SK-N-SH (cell line): ENCODE measurements around the gene CD81.

Experiments used
- EP300 ChIP-seq, 2 experiments: IDR thresholded peaks; 2 replicates each; pipeline versions ENCODE4 v1.4.0 to v1.6.1; 2012; ENCODE audit warnings: borderline replicate concordance in 1 of 2, low read depth in 1 of 2, low read length in 1 of 2
- TF ChIP-seq, protein P1 (sequence below): IDR thresholded peaks from 2 replicates; pipeline ENCODE4 v1.6.1; 2012; ENCODE audit warnings: mild to moderate bottlenecking, low read depth, low read length, moderate library complexity
- TF ChIP-seq, protein P2 (sequence below): IDR thresholded peaks from 2 replicates; pipeline ENCODE4 v1.4.0; 2012; ENCODE audit warnings: low read depth

DNA sequence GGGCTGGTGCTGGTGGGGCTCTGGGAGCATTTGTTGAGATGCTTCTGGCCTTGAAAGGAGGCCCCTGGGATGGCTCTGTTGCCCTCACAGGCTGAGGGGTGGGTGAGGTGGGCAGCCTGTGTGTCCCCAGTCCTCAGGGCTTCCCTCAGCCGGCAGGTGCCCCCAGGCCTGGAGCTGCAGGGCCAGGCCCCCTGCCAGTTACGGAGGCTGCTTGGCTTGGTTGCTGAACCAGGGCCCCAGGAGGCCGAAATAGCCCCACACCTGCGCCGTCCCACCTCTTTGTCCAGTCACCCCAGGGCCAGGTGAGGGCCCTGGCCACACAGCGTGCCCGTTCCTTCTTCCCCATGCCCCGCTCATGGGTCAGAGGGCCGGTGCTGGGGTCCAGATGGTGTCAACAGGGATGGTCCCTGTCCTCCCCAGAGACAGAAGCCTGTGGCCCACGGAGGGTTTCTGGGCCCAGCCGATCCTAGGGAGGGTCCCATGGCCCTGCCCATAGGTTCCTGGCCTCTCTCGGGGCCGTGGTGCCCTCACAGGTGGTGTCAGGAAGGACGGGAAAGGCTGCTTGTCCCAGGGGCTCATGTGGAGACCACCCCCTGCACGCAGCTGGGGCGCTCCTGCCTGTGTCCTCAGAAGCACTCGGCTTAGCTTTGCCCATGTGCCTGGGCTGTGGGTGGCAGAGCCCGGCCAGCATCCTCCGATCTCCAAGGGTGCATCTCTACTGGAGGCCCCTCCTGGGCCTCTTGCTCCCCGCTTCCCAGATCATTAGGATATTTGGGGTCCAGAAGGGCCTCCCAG lies 14.3 kb downstream of the CD81 start:
- TF ChIP-seq, protein P1, sequence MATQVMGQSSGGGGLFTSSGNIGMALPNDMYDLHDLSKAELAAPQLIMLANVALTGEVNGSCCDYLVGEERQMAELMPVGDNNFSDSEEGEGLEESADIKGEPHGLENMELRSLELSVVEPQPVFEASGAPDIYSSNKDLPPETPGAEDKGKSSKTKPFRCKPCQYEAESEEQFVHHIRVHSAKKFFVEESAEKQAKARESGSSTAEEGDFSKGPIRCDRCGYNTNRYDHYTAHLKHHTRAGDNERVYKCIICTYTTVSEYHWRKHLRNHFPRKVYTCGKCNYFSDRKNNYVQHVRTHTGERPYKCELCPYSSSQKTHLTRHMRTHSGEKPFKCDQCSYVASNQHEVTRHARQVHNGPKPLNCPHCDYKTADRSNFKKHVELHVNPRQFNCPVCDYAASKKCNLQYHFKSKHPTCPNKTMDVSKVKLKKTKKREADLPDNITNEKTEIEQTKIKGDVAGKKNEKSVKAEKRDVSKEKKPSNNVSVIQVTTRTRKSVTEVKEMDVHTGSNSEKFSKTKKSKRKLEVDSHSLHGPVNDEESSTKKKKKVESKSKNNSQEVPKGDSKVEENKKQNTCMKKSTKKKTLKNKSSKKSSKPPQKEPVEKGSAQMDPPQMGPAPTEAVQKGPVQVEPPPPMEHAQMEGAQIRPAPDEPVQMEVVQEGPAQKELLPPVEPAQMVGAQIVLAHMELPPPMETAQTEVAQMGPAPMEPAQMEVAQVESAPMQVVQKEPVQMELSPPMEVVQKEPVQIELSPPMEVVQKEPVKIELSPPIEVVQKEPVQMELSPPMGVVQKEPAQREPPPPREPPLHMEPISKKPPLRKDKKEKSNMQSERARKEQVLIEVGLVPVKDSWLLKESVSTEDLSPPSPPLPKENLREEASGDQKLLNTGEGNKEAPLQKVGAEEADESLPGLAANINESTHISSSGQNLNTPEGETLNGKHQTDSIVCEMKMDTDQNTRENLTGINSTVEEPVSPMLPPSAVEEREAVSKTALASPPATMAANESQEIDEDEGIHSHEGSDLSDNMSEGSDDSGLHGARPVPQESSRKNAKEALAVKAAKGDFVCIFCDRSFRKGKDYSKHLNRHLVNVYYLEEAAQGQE: no peak
- no peak for TF ChIP-seq EP300 (IDR thresholded peaks at IDR 0.05; ENCODE audit: borderline replicate concordance in 1 of 2, low read depth in 1 of 2, low read length in 1 of 2)
- TF ChIP-seq, protein P2, sequence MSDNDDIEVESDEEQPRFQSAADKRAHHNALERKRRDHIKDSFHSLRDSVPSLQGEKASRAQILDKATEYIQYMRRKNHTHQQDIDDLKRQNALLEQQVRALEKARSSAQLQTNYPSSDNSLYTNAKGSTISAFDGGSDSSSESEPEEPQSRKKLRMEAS: no peak
